ENCODE results near the gene ASB5. TPM values are rescaled to one million over a fixed set of nuclear protein-coding genes. Genes with fewer than 3 reads are reported as not detected.

ASB5 gene
- total and polyA plus RNA-seq, 12 donors, result 0.17 to 0.27 (median 0.20) TPM; not detected in 9

GRCh38 chr4:176308441-176308840 is 39.4 kb upstream of the ASB5 start:
- H3K4me1 ChIP-seq (replicated peaks in 1 of 2), result no peaks in the 10 kb centered on the region
- TF ChIP-seq CTCF (IDR thresholded peaks at IDR 0.05), result no peak
- no peak for TF ChIP-seq POLR2A (IDR thresholded peaks at IDR 0.05)
- 82 to 91% (median 85%) methylated on average over 3 of the region's 3 CpGs for WGBS, 4 donors
- H3K36me3 ChIP-seq (replicated peaks in 1 of 2), result no peaks in the 10 kb centered on the region
- H3K27me3 ChIP-seq, result no peaks in the 10 kb centered on the region
- H3K9me3 ChIP-seq (replicated peaks in 1 of 3), result no peaks in the 10 kb centered on the region
- intact Hi-C loops (cut with DNase I), result no loop called here
- H3K27ac ChIP-seq, result no peak overlapping the region
- DNase-seq, result no peak
- no peak overlapping the region for H3K4me3 ChIP-seq

GRCh38 chr4:176307666-176307930 is 38.6 kb upstream of the ASB5 start:
- no peak for TF ChIP-seq POLR2A (IDR thresholded peaks at IDR 0.05)
- no peak for TF ChIP-seq CTCF (IDR thresholded peaks at IDR 0.05)
- no peak overlapping the region for H3K27ac ChIP-seq
- H3K4me1 ChIP-seq (replicated peaks in 1 of 2), result no peaks in the 10 kb centered on the region
- peaks cover 5% of the 10 kb centered on the region for H3K27me3 ChIP-seq
- WGBS, 4 donors, result 80 to 88% (median 83%) methylated on average over 5 to 6 of the region's 6 CpGs
- intact Hi-C loops (cut with DNase I), result no loop called here
- no peak overlapping the region for H3K4me3 ChIP-seq
- no peak for DNase-seq
- no peaks in the 10 kb centered on the region for H3K9me3 ChIP-seq (replicated peaks in 1 of 3)
- H3K36me3 ChIP-seq (replicated peaks in 1 of 2), result no peaks in the 10 kb centered on the region

GRCh38 chr4:176306837-176307665 is 38.0 kb upstream of the ASB5 start:
- Histone ChIP-seq H3K36me3 (replicated peaks in 1 of 2) (no peaks in the 10 kb centered on the region), H3K4me1 (replicated peaks in 1 of 2) (no peaks in the 10 kb centered on the region), H3K9me3 (replicated peaks in 1 of 3) (no peaks in the 10 kb centered on the region), H3K27me3 (peaks cover 5% of the 10 kb centered on the region), H3K27ac (no peak overlapping the region), H3K4me3 (no peak overlapping the region)
- WGBS, 4 donors, result 69 to 76% (median 75%) methylated on average over 6 of the region's 6 CpGs
- TF ChIP-seq POLR2A (IDR thresholded peaks at IDR 0.05) (no peak), CTCF (IDR thresholded peaks at IDR 0.05) (no peak)
- DNase-seq, result peak in 1 of 7 donors; percentile 4
- intact Hi-C loops (cut with DNase I), result no loop called here

GRCh38 chr4:176303938-176304337 is 34.9 kb upstream of the ASB5 start:
- 0 to 21% (median 14%) methylated on average over 1 of the region's 1 CpG for WGBS, 4 donors
- intact Hi-C loops (cut with DNase I), result no loop called here

More at GRCh38 chr4:176303938-176304337, 34.9 kb upstream of the ASB5 start:
- Histone ChIP-seq H3K4me3 (no peak overlapping the region), H3K9me3 (replicated peaks in 1 of 3) (no peaks in the 10 kb centered on the region), H3K36me3 (replicated peaks in 1 of 2) (no peaks in the 10 kb centered on the region), H3K27me3 (peaks cover 5% of the 10 kb centered on the region), H3K4me1 (replicated peaks in 1 of 2) (no peaks in the 10 kb centered on the region), H3K27ac (no peak overlapping the region)
- TF ChIP-seq CTCF (IDR thresholded peaks at IDR 0.05) (no peak), POLR2A (IDR thresholded peaks at IDR 0.05) (no peak)
- no peak for DNase-seq

All from adrenal gland (tissue), 12 donors.